AG04449 (cell line): ENCODE data around the gene SENP1.

Source experiments
- CTCF ChIA-PET: fragments of 350-600 bp; formaldehyde crosslinking; extraction: SDS; loops from one replicate; lab custom pipeline; 2021; ENCODE audit warnings: antibody characterized with exemption; lab: Yijun Ruan, JAX
- POLR2A ChIA-PET: fragments of 400-600, 350-600 bp; formaldehyde crosslinking; extraction: SDS; loops from one replicate; lab custom pipeline; 2020; ENCODE audit warnings: antibody characterized with exemption, inconsistent platforms; lab: Yijun Ruan, JAX
- DNase-seq: peaks from one replicate; pipeline ENCODE4 v3.0.0-alpha.2; 2010; ENCODE audit warnings: low read depth, low spot score
- H3K4me3 ChIP-seq: 2 replicates; pipeline ENCODE4 v1.5.1; 2011; ENCODE audit warnings: low read depth, mild to moderate bottlenecking, control low read depth, low read length
- CTCF ChIP-seq: IDR thresholded peaks from one replicate; pipeline ENCODE4 v1.5.1; 2011; ENCODE audit warnings: mild to moderate bottlenecking, moderate library complexity, low read length, control low read depth, inconsistent platforms; ENCODE audit not compliant: insufficient read depth; ENCODE audit errors: missing control alignments

Gene SENP1

GRCh38 chr12:48075832-48076231 is 30.0 kb downstream of the SENP1 start:
- DNase-seq, result no peak
- H3K4me3 ChIP-seq, result no peak overlapping the region
- CTCF ChIA-PET, result no interaction called here
- TF ChIP-seq CTCF, result no peak
- POLR2A ChIA-PET, result no interaction called here

GRCh38 chr12:48074266-48074665 is 31.6 kb downstream of the SENP1 start:
- TF ChIP-seq CTCF, result no peak
- ChIA-PET CTCF (interaction anchor here (1.7 kb wide), 1 partner anchor 91 kb away, joined by 6 read pairs; no protein-coding TSS in a partner anchor), POLR2A (no interaction called here)
- DNase-seq, result no peak
- no peak overlapping the region for H3K4me3 ChIP-seq

- no peak overlapping the region for H3K4me3 ChIP-seq
- TF ChIP-seq CTCF, result no peak
- ChIA-PET POLR2A (no interaction called here), CTCF (no interaction called here)
- DNase-seq, result no peak
Observed at GRCh38 chr12:48072266-48072665, 33.6 kb downstream of the SENP1 start.

- CTCF ChIA-PET, result no interaction called here
- no peak for TF ChIP-seq CTCF
- POLR2A ChIA-PET, result no interaction called here
- DNase-seq, result no peak
- H3K4me3 ChIP-seq, result no peak overlapping the region
Observed at GRCh38 chr12:48071808-48072207, 34.1 kb downstream of the SENP1 start.

- POLR2A ChIA-PET, result no interaction called here
- no peak for DNase-seq
- no peak overlapping the region for H3K4me3 ChIP-seq
- CTCF ChIA-PET, result interaction anchor here (1.2 kb wide), 1 partner anchor 21 kb away, joined by 3 read pairs; no protein-coding TSS in a partner anchor
- no peak for TF ChIP-seq CTCF
Observed at GRCh38 chr12:48070731-48071130, 35.1 kb downstream of the SENP1 start.

GRCh38 chr12:48070033-48070432 is 35.8 kb downstream of the SENP1 start:
- POLR2A ChIA-PET, result no interaction called here
- TF ChIP-seq CTCF, result no peak
- H3K4me3 ChIP-seq, result no peak overlapping the region
- CTCF ChIA-PET, result interaction anchor here (0.7 to 1.2 kb wide), 2 partner anchors 20 to 95 kb away, joined by 3 read pairs; no protein-coding TSS in a partner anchor
- no peak for DNase-seq
